GM08714 (cell line): Measurements from ENCODE around the gene JPT2.

ENCODE experiments used
- H3K4me3 ChIP-seq: fragments of 200-500 bp; sonication (Bioruptor generic); 2 replicates; pipeline ENCODE4 v1.5.1; 2014; ENCODE audit warnings: mild to moderate bottlenecking, low read length, inconsistent platforms
- ZNF274 ChIP-seq: IDR thresholded peaks from 2 replicates; pipeline ENCODE4 v1.6.1; 2012; ENCODE audit warnings: mild to moderate bottlenecking, low read depth, low read length

JPT2 gene

GRCh38 chr16:1677339-1677738 lies 740 bp upstream of the JPT2 start:
- H3K4me3 ChIP-seq = no peak overlapping the region
- no peak for TF ChIP-seq ZNF274

- peak overlapping the region; percentile 97 for H3K4me3 ChIP-seq
- TF ChIP-seq ZNF274 = no peak
These were observed 520 bp downstream of the JPT2 start for GRCh38 chr16:1678500-1679098.

GRCh38 chr16:1680361-1680760 lies 2.3 kb downstream of the JPT2 start:
- TF ChIP-seq ZNF274 = no peak
- no peak overlapping the region for H3K4me3 ChIP-seq

- TF ChIP-seq ZNF274 = no peak
- no peak overlapping the region for H3K4me3 ChIP-seq
These were observed 3.0 kb downstream of the JPT2 start for GRCh38 chr16:1681032-1681431.

- no peak for TF ChIP-seq ZNF274
- H3K4me3 ChIP-seq = no peak overlapping the region
These were observed 9.6 kb downstream of the JPT2 start for GRCh38 chr16:1687427-1688316.

GRCh38 chr16:1688807-1689560 lies 10.9 kb downstream of the JPT2 start:
- no peak for TF ChIP-seq ZNF274
- H3K4me3 ChIP-seq = no peak overlapping the region

GRCh38 chr16:1689853-1690252 lies 11.8 kb downstream of the JPT2 start:
- no peak for TF ChIP-seq ZNF274
- H3K4me3 ChIP-seq = no peak overlapping the region

- no peak for TF ChIP-seq ZNF274
- H3K4me3 ChIP-seq = no peak overlapping the region
These were observed 12.7 kb downstream of the JPT2 start for GRCh38 chr16:1690810-1691209.

GRCh38 chr16:1691276-1691675 lies 13.2 kb downstream of the JPT2 start:
- H3K4me3 ChIP-seq = no peak overlapping the region
- no peak for TF ChIP-seq ZNF274

DNA sequence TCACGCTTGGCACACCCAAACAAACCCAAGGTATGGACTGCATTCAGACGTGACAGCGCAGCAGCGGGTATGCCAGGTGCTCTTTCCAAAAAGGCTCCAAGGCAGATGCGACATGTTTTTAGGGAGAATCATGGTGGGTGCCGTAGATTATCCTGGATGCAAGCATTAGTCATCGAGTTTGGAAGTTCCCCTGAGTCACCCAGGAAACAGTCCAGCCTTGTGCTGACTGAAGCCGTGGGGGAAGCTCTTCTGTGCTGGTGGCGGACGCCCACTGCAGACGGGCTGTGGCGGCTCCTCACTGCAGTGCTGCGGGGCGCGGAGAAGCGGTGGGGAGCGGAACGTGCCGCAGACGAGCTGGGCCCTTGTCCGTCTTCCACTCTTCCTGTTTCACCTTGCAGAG lies 13.9 kb downstream of the JPT2 start:
- TF ChIP-seq ZNF274 = no peak
- no peak overlapping the region for H3K4me3 ChIP-seq

DNA sequence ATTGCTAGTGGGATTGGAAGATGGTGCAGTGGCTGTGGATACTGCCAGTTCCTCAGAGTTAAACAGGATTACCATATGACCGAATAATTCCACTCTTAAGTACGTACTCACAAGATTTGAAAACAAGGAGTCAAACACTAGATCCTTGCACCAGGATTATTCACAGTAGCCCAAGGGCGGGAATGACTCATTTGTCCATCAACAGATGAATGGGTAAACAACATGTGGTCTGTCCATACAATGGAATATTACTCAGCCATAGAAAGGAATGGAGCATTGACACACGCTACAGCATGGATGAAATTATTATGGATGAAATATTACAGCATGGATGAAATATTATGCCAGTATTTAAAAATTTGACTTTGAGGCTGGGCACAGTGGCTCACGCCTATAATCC lies 18.8 kb downstream of the JPT2 start:
- TF ChIP-seq ZNF274 = no peak

DNA sequence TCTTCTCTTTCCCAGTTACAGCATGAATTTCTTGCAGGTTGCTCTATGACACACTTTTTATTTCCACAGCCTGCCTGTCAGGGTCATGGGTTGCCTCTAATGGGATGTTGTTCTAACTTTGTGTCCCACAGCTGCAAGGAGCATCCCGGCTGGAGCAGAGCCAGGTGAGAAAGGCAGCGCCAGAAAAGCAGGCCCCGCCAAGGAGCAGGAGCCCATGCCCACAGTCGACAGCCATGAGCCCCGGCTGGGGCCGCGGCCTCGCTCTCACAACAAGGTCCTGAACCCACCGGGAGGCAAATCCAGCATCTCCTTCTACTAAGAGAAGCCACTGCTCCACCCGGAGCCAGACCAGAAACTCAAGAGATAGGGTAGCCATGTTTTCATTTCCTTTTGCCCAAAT lies 20.6 kb downstream of the JPT2 start:
- no peak overlapping the region for H3K4me3 ChIP-seq
- no peak for TF ChIP-seq ZNF274

More for the DNA sequence above, 18.8 kb downstream of the JPT2 start:
- no peak overlapping the region for H3K4me3 ChIP-seq

GRCh38 chr16:1700246-1700645 lies 22.2 kb downstream of the JPT2 start:
- no peak overlapping the region for H3K4me3 ChIP-seq
- no peak for TF ChIP-seq ZNF274

GRCh38 chr16:1701216-1701878 lies 23.3 kb downstream of the JPT2 start:
- H3K4me3 ChIP-seq = no peak overlapping the region
- no peak for TF ChIP-seq ZNF274

GRCh38 chr16:1705324-1705687 lies 27.2 kb downstream of the JPT2 start:
- peak overlapping the region; percentile 80 for H3K4me3 ChIP-seq
